Epithelial cell of esophagus (primary cell): Measurements from ENCODE around the gene RELCH.
A peak's percentile ranks its signal among the peaks of the same experiment; 100 is the strongest.

ENCODE experiments used
- DNase-seq: peaks from one replicate; pipeline ENCODE4 v3.0.0; 2010; ENCODE audit warnings: low read depth
- H3K4me3 ChIP-seq: 2 replicates; pipeline ENCODE4 v1.5.1; 2011; ENCODE audit warnings: mild to moderate bottlenecking, low read length, control low read depth
- CTCF ChIP-seq: IDR thresholded peaks from 2 replicates; pipeline ENCODE4 v1.5.1; 2011; ENCODE audit warnings: low read depth, mild to moderate bottlenecking, low read length, control low read depth, inconsistent platforms; ENCODE audit not compliant: insufficient read depth; ENCODE audit errors: missing control alignments

The RELCH gene

DNA sequence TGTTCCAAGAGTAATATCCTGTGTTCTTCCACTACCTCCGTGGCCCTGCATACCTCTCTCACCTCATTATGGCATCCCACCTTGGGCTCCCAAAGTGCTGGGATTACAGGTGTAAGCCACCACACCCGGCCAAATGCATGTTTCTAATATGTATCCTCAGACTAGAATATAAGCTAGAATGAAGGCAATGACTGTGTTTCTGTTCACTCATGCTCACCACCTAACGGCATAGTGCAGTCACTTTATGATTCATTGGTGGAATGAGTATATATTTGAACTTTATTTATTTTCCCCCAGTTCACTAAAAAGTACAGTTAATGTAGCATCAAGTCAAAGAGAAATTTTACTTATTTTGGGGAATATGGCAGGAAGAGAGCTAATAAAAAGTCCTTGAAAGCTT lies 11.5 kb upstream of the RELCH start:
- no peak overlapping the region for H3K4me3 ChIP-seq
- no peak for DNase-seq
- TF ChIP-seq CTCF = no peak

DNA sequence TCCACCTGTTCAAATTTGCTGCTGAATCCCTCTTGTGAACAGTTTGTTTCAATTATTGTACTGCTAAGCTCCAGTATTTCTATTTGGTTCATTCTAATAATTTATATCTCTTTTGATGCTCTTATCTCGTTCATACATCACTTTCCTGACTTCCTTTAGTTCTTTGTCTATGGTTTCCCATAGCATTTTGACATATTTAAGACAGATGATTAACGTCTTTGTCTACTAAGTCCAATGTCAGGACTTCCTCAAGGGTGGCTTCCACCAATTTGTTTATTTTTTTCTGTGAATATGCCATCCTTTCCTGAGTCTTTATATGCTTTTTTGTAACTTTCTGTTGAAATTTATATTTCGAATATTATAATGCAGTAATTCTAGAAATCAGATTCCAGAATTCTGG lies 9.8 kb upstream of the RELCH start:
- no peak for DNase-seq
- H3K4me3 ChIP-seq = no peak overlapping the region
- no peak for TF ChIP-seq CTCF

DNA sequence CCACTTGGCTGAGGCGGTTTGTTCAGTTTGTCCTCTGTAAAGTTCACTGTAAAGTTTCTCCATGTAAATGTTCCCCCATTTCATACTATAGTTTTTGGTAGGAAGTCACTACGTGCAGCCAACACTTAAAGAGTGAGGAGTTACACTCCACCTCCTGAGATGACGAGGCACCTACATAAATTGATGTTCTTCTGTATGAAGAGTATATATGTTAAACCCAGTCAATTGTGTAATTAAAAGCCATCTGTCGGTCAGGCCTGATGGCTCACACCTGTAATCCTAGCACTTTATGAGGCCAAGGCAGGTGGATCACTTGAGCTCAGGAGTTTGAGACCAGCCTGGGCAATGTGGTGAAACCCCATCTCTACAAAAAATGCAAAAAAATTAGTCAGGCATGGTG lies 7.8 kb upstream of the RELCH start:
- no peak overlapping the region for H3K4me3 ChIP-seq
- TF ChIP-seq CTCF = no peak
- DNase-seq = no peak

DNA sequence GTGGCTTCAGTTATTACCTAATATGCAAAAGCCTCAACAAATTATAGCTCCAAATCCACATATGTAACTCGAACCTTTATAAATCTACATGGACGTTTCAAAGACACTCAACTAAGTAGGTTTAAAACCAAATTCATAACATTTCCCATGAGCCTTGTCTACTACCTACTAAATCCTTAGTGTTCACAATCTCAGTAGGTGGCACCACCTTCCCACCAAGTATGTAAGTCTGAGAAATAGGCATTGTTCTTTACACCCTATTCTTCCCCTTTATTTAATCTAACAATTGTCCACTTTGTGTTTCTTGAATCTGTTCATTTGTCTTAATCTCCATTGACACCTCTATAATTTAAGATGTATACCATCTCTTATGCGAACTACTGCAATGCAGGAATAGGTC lies 4.8 kb upstream of the RELCH start:
- H3K4me3 ChIP-seq = no peak overlapping the region
- TF ChIP-seq CTCF = no peak
- no peak for DNase-seq

- TF ChIP-seq CTCF = peak; percentile 94
- H3K4me3 ChIP-seq = no peak overlapping the region
- peak; percentile 67 for DNase-seq
These were observed 3.4 kb upstream of the RELCH start for GRCh38 chr18:62183578-62184195.

DNA sequence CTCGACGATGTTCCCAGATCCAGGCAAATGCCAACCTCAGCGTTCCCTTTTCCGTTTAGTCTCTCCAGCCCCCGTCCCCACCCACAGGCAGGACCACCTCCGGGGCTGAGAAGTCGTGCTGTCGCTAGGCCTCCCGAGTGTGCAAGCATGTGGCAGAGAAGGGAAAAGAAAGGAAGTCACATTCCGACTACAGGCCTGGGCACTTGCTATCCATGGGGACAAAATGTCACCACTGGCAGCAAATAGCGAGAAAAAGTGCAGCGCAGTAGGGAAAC lies 619 bp upstream of the RELCH start:
- no peak for TF ChIP-seq CTCF
- DNase-seq = no peak
- peak overlapping the region; percentile 84 for H3K4me3 ChIP-seq

DNA sequence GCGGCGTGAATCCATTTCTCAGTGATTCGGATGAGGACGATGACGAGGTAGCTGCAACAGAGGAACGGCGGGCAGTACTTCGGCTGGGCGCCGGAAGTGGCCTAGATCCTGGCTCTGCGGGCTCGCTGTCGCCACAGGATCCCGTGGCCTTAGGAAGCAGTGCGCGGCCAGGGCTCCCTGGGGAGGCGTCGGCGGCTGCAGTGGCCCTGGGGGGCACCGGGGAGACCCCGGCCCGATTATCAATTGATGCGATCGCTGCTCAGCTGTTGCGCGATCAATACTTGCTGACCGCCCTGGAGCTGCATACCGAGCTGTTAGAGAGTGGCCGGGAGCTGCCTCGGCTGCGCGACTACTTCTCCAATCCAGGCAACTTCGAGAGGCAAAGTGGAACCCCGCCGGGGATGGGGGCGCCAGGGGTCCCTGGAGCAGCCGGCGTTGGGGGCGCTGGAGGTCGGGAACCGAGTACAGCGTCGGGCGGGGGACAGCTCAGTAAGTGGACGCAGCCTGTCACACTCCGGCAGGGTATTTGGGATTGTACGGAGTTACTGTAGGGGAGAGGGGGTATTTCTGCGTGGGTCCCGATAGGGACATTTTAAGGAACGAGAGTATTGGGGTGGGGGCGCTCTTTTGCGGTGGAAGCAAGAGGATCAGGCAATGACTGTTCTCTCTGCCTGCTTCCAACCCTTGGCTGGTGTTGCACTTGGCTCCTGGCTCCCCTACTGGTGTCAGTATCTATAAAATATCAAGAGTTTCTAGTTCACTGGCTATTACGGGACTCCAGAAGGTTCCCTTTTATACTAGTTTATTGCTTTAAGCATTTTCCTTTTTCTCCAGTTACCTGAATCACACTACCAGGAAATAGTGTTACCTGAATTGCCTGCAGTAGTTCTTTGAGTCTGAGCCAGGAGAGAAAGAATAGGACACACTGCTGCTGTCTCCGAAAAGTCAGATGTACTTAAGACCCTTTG lies 772 bp downstream of the RELCH start:
- peak; percentile 16 for TF ChIP-seq CTCF
- DNase-seq = peak; percentile 39
- peak overlapping the region; percentile 84 for H3K4me3 ChIP-seq
